ENCODE data around the gene WDR75.

WDR75 gene

GRCh38 chr2:189440644-189440946 is 679 bp upstream of the WDR75 start:
- no peak for DNase-seq (ENCODE audit: low read depth)
- H3K4me3 ChIP-seq (ENCODE audit: low read depth, low read length), result peak overlapping the region; percentile 87
- TF ChIP-seq CTCF (IDR thresholded peaks at IDR 0.05; ENCODE audit: control insufficient read depth, extremely low read depth, insufficient read depth), result no peak

DNA sequence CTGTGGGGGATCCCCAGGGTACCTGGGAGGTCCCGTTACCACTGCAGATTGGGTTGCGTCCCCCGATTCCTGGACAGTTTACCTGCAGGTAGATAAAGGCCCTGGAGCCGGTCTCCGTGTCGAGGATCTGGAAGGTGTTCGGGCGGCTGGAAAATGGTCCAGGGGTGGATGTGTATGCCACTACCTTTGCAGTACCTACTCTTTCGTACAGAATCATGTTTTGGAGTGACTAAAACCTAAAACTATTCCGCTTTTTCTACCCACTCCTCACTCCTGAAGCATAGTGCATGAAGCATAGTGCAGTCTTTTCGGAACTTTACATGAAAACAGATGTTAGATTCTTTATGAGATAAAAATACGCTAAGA is 418 bp downstream of the WDR75 start:
- DNase-seq (ENCODE audit: low read depth), result no peak
- no peak for TF ChIP-seq CTCF (IDR thresholded peaks at IDR 0.05; ENCODE audit: control insufficient read depth, extremely low read depth, insufficient read depth)
- H3K4me3 ChIP-seq (ENCODE audit: low read depth, low read length), result peak overlapping the region; percentile 87

- no peak for TF ChIP-seq CTCF (IDR thresholded peaks at IDR 0.05; ENCODE audit: control insufficient read depth, extremely low read depth, insufficient read depth)
- H3K4me3 ChIP-seq (ENCODE audit: low read depth, low read length), result peak overlapping the region; percentile 87
- no peak for DNase-seq (ENCODE audit: low read depth)
Measured at GRCh38 chr2:189442468-189442867, 1.2 kb downstream of the WDR75 start.

DNA sequence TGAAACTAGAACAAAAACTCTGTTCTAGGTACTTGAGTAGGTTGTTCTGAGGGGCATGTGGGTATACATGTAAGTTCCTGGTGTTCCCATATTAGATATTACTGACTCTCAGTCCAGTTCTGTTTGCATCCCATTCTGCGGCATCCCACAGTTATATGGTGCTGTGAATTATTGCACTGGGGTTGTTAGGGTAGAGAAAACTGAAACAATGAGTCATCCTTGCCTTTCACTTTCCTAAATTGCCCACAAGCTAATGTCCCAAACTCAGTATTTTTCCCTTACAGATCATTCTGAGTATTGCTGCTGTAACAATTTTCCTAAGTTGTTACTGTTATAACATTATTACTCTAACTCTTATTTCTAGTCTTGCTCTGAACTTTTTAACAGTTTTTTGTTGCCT is 3.0 kb downstream of the WDR75 start:
- no peak for TF ChIP-seq CTCF (IDR thresholded peaks at IDR 0.05; ENCODE audit: control insufficient read depth, extremely low read depth, insufficient read depth)
- DNase-seq (ENCODE audit: low read depth), result no peak
- no peak overlapping the region for H3K4me3 ChIP-seq (ENCODE audit: low read depth, low read length)

DNA sequence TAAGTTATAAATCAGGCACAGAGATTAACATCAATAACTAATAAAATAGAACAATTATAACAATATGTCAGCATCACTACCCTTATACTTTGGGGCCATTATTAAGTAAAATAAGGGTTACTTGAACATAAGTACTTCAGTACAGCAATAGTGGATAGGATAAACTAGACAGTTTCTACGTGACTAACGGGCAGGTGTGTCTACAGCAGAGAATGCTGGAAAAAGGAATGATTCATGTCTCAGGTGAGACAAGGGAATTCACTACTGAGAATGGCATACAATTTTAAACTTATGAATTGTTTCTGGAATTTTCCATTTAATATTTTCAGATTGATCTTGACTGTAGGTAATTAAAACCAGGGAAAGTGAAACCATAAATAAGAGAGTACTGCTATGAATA is 5.5 kb downstream of the WDR75 start:
- no peak for TF ChIP-seq CTCF (IDR thresholded peaks at IDR 0.05; ENCODE audit: control insufficient read depth, extremely low read depth, insufficient read depth)
- no peak overlapping the region for H3K4me3 ChIP-seq (ENCODE audit: low read depth, low read length)
- no peak for DNase-seq (ENCODE audit: low read depth)

- DNase-seq (ENCODE audit: low read depth), result no peak
- no peak for TF ChIP-seq CTCF (IDR thresholded peaks at IDR 0.05; ENCODE audit: control insufficient read depth, extremely low read depth, insufficient read depth)
- H3K4me3 ChIP-seq (ENCODE audit: low read depth, low read length), result no peak overlapping the region
Measured at GRCh38 chr2:189454009-189454408, 12.7 kb downstream of the WDR75 start.

DNA sequence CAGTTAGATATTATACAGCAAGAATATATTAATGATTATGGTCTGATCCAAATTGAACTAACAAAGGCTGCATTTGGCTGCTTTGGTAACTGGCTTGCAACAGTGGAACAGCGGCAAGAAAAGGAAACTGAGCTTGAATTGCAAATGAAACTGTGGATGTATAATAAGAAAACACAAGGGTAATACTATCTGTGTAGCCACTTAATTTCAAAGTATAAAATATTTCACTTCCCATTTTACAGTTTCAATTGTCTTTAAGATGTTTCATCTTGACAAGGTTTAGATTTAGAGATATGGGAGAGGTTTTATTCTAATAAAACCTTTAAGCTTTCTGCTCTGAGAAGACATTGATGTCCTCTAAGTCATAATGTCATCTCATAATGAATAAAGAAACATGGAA is 23.8 kb downstream of the WDR75 start:
- no peak for TF ChIP-seq CTCF (IDR thresholded peaks at IDR 0.05; ENCODE audit: control insufficient read depth, extremely low read depth, insufficient read depth)
- H3K4me3 ChIP-seq (ENCODE audit: low read depth, low read length), result no peak overlapping the region
- no peak for DNase-seq (ENCODE audit: low read depth)

Measured in LNCaP clone FGC (cell line).